HG02938 (cell line): ENCODE data around the gene PAPOLB.

Experiments used
- ATAC-seq: cut with Tn5 transposase; IDR thresholded peaks from one replicate; pipeline ENCODE4 v1.9.1; 2021; ENCODE audit warnings: mild to moderate bottlenecking, moderate library complexity; ENCODE audit not compliant: unreplicated experiment

Gene PAPOLB

DNA sequence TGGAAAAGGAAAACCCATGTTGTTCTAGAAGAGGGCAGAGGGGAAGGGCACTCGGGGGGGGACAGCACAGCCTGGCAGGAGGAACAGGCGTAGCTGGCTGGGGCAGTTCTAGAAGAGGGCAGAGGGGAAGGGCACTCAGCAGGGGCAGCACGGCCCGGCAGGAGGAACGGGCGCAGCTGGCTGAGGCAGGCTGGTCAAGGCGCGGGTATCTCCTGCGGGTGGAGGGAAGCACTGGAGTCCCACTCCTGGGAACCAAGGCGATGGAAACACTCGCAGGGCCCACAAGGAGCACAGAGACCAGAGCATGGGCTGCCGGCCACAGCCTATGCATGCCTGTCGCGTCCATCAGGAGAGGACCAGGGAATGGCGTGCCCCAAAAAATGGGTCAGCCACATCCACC is 36.7 kb downstream of the PAPOLB start:
- no peak for ATAC-seq

DNA sequence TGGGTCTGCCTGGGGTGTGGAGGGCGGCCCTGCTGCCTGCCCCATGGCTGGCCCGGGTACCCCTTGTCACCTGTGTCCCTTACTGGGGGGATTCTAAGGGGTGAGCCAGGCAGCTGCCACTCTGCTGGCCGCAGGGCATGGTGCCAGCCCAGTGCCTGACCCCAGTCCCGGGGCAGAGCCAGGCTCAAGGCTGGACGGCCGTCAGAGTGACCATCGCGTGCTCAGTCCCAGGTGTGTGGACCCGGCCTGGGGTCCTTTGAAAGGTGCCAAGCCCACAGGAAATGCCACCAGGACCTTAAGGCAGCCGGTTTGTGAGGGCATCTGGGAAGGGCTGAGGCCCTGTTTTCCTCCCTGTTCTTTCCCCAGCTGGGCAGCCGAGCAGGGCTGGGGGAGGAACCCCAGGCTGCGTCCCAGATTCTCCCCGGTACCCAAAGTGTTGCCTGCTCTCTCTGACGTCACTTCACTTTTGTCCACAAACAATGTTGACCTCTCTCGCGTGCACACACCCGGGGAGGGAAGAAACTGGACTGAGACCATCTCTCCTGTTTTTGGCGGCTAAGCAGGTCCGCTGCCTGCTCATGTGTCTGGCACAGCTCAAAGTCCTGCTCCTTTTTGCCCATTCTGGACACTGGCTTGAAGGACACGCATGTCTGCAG is 37.6 kb downstream of the PAPOLB start:
- ATAC-seq: no peak

DNA sequence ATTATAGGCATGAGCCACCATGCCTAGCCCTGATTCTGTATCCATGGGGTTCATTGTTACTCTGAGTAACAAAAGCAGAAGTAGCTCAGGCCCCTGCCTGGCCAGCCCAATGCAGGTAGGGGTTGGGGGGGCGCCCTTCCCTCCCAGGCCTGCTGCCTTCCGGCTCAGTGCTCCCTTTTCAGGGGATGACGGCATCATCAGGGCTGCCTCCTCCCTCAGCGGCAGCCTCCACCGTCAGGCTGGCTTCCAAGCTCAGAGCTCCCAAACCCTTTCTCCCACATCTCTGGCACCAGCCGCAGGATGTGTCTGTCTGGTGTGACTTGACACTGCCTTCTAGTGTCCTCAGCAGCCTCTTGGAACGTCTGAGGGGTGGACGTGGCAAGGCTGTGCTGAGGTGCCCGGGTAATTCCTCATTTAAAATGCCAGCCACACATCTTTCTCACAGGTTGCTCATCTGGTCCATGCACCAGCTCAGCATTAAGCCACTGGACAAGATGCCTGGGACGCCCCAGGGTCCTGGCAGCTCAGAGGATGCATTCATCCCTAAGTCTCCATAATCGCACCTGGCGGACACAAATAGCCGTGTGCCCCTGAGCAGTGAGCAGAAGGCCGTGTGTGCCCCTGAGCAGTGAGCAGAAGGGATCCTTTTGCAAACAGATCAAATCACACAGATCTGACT is 38.2 kb downstream of the PAPOLB start:
- ATAC-seq: no peak

DNA sequence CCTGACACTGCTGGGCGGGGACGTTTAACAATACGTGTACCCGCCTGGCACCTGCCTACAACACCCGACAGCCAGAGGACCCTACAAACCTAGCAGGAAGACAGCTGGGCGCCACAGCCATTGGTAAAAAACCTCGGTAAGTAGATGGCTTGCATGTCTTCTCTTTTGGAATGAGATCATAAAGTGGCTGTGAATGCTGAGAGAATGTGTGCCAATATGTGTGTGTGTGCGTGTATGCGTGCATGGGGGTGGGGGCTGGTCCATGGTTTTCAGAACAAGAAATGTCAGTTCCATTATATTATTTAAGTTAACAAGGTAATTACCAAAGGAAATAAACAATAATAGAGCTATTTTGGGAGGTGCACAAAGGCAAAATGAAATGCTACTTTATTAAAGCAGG is 39.2 kb downstream of the PAPOLB start:
- ATAC-seq: no peak

DNA sequence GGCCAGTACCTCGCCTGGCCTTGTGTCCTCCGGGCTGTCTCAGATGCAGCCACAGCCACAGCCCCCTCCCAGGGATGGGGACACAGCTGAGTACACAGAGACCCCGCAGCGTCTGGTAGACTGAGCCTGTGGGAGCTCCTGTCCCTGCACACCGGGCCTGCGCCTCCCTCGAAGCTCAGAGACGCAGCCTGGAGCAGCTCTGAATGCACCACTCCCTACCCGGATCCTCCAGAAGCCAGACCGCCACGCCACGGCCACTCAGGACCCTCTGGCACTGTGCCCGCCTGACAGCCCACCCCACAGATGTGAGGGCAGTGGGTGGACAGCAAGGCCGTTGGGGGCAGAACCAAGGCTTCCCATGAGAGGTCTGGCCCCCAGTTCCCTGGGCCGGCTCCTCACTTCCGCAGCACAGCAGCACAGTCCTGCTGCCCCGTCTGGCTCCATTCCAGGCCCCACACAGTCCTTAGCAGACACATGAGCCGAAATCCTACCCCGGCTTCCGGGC is 40.8 kb downstream of the PAPOLB start:
- ATAC-seq: no peak

DNA sequence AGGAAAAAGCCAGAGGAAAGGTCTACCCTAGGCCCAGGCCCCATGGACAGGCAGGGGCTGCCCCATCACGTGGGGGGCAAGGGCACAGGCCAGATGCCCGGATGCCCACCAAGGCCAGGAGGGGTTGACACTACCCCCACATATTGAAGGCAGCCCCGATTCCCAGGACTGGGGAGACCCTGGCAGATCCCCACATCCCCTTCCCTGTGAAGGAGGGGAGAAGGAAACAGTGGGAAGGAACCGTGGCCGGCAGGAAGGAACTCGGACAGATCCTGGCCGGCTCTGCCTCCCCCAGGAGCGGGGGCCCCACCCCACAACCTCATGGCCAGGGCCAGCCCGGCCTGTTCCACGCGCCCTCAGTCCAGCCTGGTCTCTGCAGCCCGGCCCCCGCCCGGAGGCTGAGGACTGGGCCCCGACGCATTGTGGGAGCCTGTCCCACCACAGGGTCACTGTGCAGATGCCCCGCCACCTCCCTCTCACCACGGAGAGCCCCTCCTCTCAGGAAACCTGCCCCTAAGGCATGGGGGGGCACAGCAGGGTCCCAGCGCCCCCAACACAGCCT is 41.3 kb downstream of the PAPOLB start:
- no peak for ATAC-seq

DNA sequence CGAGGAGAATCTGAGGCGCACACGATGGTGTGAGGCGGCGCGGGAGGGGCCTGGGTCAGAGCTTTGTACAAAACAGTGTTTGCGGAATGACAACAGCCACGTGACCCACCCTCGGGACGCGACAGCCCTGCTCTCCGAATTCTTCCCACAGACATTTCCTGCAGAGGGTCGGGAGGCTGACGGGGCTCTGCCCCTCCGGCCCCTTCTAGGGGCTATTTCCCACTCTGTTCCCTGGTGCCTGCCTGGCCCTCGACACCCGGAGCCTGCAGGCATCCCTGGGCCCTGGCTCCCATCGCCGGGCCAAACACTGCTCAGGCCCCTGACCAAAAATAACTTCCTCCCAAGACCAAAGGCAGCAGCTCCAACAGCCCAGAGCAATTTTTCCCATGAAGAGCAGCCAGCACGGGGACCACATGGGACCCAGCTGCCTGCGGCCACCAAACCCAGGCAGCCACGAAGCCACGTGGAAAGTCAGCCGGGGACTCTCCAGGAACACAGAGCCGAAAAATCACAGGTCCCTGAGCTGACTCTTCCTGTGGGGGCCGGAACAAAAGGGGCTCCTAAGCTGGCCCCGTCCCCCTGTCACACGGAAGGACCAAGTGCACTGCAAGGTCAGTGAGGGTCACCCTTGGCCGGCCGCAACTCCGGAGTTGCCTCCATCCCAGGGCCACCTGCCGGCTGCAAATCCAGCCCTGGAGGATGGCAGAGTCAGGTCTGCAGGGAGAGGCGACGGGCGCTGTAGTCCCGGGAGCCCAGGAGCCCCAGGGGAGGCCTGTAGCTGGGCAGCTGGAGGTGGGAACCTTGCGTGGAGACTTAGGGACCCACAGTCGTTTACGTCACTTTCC is 42.0 kb downstream of the PAPOLB start:
- no peak for ATAC-seq

DNA sequence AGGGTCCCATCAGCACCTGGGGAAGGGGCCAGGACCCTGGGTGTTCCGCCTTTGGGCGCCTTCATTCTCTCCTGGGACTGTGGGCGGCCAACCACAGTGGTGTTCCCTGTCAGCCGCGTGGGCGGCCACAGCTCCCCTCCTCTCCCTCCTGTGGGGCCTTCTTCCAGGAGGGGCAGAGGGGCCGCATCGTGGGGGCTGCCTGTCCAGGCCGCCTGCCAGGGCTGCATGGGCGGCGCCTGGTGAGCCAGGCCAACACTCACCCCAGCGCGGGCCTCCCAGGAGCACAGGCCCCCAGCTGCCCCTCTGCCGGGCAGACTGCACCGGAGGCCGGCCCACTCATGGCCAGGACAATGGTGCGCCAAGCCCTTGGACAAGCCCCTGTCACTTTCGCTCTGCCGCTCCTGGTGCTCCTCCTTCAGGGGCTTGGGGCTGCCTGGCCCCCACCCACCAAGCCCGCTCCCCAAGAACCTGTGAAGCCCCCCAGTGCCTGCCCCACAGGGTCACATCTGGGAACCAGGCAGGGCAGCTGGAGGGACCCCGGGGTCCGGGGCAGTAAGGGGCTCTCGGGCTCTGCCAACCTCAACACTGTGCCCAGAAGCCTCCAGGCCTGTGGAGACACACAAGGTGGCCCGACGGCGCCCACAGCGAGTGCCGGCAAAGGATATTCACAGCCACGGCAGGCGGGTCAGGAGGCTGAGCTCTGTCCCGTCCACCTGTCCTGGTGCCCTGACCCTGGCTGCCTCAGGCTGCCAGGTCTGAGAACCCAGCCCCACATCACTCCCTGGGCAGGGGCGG is 43.6 kb downstream of the PAPOLB start:
- ATAC-seq: no peak

DNA sequence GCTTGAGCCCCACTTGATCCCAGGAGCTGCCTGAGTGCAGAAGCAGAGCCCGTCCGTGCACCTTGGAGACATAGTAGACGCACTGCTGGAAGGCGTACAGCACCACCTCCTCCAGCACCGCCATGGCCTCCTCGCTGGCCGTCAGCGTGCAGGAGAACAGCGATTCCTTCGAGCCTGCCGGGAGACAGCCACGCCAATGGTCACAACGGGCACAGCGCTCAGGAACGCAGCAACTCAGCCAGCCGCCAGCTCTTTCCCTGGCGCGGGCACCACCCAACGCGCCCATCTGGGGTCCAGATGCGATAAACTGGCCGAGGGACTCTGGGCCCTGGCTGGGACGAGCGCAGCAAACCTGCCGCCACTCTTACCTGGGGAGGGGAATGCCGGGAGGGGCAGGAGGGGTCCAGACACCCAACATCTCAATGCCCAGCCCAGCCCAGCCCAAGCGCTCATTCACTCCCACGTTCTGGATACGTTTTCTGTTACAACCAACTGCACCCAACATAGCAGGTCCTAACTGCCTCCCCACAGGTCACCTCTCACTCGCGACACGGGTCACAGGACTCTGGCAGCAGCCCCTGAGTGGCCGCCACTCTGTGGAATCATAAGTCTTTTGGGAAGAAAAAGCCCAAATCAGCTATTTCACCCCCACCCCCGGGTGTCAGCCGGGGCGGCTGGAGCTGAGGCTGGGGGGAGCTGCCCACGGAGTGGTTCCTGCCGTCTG is 44.5 kb downstream of the PAPOLB start:
- ATAC-seq: no peak

DNA sequence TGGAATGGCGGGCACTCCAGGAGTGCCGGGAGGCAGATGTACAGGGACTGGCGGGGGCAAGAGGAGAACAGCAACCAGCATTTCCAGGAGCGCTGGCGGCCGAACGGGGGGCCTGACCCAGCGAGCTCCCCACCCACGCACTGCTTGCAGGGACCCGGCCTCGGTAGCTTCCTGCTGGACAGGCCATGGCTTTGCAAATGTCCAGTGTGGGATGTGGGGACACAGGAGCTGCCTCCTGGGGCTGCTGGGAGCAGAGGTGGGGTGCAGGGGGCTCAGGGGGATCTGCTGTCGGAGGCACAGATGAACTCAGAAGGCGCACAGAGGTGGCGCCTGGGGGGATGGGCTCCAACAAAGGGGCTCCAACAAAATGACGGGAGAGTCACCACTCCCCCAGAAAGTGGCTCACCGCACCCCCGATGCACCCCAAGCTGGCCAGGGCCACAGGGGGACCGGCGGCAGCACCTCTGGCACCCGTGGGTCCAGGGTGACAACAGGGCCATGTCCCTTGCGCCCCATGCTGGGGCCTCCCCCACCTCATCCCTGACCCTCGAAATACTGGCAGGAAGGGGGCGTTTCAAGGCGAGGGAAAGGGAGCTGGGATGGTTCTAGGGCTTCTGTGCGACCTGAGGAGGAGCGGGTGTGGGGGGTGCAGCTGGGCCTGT is 45.3 kb downstream of the PAPOLB start:
- no peak for ATAC-seq

DNA sequence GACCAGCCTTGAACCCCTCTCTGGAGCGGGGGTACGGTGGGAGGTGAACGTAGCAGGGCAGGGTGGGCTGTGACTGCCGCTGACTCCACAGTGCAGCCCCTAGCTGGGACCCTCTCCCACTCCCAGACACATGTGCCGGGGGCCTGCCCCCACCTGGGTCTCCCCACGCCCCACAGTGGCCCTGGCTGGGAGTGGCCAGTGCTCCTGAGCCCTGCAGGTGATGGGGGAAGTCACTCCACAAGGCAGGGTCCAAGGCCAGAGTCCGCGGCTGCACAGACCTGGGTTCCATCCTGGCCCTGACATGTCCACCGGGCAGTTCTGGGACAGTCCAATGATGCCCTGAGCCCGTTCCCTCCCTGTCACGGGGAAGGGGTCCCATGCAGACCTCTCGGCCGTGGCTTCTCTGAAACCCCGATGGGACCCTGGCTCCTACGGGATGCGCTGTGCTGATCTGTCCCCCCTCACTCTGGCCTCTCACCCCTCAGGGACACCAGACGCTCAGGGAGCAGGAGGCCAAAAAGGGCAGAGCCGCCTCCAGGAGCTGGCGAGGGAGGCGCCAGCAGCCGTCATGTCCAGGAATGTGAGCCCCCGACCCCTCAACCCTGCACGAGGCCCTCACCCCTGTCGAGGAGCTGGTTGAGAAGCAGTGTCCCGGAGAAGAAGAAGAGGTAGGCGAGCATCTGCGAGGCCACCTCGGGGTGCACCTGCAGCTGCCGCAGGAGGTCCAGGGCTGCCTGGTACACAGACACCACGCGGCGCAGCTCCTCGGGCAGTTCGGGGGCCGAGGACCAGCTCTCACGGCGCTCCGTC is 46.0 kb downstream of the PAPOLB start:
- no peak for ATAC-seq

DNA sequence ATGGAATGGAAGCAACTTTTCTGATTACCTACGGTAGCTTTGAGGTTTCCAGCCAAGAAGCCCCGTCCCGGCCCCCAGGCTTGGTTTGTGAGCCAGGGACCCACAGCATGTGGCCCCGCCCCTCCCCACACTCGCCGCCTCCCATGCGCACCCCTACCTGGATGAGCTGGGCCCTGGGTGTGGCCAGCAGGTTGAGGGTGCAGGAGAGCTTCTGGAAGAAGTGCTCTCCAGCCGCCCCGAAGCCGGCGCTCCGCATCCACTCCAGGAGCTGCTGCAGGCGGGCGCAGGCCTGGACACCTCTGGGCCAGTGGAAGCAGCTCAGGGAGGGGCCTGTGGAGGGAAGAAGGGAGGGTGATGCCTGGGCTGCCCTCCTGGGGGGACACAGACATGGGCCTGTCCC is 46.7 kb downstream of the PAPOLB start:
- ATAC-seq: no peak

DNA sequence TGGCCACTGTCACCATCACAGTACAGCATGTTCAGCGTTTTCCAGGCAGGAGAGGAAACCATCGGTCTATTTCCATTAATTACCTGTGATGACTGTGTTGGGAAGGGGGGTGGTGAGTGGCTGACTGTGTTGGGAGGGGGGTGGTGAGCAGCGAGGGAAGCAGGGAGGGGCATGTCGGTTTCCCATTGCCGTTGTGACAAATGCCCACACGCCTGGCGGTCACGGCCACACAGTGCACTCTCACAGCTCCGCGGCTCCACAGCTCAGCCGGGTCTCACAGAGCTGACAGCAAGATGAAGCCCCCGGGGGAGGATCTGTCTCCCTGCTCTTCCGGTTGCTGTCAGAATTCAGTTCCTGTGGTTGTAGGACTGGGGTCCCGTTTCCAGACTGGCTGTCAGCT is 47.4 kb downstream of the PAPOLB start:
- no peak for ATAC-seq

DNA sequence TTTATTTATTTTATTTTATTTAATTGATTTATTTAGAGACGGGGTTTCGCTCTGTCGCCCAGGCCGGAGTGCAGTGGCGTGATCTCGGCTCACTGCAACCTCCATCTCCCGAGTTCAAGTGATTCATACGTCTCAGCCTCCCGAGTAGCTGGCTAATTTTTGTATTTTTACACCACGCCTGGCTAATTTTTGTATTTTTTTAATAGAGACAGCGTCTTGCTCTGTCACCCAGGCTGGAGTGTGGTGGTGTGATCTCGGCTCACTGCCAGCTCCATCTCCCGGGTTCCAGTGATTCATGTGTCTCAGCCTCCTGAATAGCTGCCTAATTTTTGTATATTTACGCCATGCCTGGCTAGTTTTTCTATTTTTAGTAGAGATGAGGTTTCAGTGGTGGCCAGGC is 52.2 kb downstream of the PAPOLB start:
- ATAC-seq: no peak

DNA sequence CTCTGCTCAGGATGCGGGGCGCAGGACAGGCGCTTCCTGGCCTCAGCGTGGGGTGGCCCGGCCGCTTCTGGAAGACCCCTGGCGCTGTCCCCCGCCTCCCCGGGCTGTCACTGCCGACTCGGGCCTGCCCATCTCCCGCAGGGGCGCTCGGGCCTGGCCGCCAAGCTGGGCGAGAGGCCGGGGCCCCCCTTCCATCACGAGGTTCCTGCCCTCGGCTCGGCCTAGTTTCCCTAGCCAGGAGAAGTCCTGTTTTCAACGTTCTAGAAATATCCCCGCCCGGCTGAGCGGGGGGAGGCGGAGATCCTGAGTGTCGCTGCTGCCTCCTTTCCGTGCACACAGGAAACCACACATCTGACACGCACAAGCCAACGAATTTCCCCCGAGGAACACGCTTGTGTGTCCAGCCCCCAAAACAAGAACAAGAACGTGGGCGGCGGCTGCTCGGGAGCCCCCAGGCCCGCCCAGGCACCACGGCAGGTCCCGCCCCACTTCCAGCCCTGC is 52.7 kb downstream of the PAPOLB start:
- ATAC-seq: no peak

DNA sequence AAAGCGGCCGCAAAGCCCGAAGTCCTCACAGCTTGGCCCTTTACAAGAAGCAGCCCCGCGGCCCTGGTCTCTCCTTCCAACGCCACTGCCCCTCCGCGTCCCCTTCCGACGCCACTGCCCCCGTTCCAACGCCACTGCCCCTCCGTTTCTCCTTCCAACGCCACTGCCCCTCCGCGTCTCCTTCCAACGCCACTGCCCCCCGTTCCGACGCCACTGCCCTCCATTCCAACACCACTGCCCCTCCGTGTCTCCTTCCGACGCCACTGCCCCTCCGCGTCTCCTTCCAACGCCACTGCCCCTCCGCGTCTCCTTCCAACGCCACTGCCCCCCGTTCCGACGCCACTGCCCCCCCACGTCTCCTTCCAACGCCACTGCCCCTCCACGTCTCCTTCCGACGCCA is 53.3 kb downstream of the PAPOLB start:
- no peak for ATAC-seq

DNA sequence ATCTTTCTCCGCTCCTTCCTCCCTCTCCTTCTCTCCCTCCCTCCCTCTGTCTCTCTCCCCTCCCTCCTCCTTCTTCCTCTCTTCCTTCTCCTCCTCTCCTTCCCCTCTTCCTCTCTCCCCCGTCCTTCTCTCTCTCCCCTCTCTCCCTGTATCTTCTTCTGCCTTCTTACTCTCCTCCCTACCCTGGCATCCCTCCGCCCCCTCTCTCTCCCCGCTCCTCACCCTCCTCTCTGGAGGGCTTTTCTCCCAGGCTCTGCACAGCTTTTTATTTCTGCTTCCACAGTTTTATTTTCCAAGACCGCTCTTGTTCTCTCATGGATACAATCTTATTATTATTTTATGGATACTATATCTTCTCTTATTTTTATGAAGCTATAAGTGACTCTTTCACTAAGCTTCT is 53.8 kb downstream of the PAPOLB start:
- no peak for ATAC-seq
